ENCODE results near the gene DBF4B.
"Not testable (repeated sequence)": the region's sequence is repeated elsewhere in the genome, so short reads cannot be mapped to it uniquely, and the experiment has no call there.

DBF4B gene

DNA sequence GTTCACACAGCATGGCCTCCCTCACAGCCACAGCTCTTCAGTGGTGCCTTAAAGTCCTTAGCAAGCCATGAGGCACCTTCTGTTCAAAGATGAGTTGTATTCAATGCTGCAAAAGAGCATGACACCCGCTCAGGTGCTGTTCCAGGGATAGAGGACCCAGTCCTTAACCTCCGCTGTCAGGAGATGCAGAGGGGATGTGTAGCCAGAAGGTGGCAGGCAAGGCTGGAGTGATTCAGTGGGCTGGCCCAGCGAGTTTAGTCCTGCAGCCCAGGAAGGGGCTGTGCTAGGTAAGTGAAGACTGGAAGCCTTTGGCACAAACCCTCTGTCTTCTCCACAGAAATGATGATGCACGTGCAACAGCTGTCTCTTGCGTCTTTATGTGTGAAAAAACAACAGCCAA is 25.3 kb downstream of the DBF4B start:
- no peak for DNase-seq

DNA sequence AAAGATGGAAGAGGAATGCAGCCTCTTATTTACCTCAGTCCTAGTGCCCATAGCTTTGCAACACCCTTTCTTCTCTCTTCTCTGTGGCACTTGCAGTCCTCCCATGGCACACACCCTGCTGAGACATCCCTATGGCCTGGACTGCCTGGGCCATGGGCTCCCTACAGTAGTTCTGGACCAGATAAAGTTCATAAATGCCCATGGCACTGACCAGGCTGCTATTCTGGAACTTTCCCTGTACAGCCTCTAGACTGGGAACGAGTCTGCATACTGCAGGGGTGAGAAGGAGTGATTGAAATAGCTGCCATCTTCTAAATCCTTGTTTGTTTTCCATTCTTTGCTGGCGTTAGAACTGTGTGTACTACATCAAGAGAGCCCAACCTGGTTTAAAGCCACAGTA is 25.8 kb downstream of the DBF4B start:
- DNase-seq, result no peak

DNA sequence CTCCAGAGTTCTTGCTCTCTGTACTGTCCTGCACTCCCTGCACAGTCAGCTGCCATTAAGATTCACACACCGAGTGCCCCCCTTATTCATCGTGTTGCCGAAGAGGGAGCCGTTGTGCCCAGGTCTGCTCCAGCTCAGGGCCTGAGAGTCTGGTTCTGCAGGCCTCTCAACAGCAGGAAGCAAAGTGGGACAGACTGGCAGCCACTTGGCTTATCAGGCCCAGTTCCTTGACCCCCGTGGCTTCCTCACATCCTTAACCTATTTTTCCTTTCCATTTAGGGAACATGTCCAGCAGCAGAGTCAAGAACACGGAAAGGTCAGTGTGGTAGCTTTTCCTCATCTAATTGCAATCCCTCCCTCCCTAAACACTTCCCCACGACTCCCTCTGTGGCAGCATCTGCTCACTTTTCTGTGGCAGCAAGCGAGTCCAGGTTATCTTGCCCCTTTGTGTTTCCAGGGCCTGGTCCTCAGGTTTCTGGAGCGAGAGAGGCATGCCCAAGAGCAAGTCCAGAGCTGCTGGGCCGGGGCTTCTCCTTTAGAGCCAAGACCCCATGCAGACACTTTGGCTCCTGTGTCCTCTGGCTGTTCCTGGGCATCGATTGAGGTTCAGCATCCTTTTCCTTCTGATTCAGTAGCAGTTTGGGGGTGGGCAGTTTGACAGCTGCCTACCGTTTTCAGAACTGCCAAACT is 28.2 kb downstream of the DBF4B start:
- no peak for DNase-seq

DNA sequence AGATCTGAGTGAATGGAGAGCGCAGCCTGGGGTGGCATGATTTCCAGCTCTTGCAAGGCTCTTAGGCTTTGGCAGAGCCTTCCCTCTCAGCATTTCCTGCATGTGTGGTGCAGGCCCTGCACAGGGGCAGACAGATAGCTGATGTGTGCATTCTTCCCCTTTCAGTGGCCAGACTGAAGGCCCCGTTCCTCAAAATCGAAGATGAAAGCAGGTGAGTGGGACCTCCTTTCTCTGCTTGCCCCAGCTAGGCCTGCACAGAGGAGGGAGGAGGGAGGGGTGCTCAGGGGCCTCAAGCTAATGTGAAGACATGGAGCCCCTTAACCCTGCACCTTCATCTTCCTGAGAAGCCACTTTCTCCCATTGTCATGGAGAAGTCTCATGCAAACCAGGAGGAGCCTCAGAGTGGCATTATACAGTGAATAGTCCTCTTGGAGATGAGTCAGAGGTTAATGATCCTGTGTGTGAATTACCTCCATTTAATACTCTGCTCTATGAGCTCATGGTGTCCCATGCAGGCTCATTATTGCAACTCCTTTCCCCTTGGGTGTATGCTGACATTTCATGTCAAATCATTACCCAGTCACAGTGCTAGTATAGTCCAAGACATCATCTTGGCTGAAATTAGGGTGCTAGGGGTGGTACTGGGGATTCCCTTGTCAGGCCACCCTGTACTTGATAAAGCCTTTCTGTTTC is 29.9 kb downstream of the DBF4B start:
- DNase-seq, result no peak

DNA sequence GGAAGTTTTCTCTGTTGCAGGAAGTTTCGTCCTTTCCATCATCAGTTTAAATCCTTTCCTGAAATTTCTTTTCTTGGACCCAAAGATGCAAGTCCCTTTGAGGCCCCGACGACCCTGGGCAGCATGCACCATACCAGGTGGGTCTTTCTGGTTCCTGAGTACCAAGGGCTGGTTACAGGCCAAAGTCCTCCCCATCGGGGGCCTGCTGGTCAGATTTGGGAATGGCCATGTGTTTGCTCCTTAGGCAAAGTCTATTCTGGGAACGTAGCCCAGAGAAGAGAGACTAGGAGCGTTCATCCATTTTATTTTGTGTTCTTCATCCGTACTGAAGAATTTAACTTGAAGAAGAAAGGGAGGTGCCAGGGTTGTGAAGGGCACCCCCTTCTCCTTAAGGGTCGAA is 32.9 kb downstream of the DBF4B start:
- no peak for DNase-seq

DNA sequence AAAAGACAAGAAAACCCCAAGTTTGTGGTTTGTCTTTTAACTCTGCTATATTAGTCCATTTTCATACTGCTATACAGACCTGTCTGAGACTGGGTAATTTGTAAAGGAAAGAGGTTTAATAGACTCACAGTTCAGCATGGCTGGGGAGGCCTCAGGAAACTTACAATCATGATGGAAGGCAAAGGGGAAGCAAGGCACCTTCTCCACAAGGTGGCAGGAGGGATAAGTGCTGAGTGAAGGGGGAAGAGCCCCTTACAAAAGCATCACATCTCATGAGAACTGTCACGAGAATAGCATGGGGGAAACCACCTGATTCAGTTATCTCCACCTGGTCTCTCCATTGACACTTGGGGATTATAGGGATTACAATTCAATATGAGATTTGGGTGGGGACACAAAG is 36.8 kb downstream of the DBF4B start:
- DNase-seq, result no peak

DNA sequence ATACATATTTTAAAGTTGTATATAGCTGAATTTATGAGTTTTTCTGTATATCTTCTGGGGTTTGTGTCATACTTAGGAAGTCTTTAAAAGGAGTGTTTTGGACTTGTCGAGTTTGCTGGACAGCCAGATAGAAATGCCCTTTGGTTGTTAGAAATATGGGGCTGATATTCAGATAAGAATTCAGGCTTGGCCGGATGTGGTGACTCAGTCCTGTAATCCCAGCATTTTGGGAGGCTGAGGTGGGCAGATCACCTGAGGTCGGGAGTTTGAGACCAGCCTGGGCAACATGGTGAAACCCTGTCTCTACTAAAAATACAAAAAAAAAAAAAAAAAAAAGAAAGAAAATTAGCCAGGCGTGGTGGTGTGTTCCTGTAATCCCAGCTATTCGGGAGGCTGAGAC is 37.3 kb downstream of the DBF4B start:
- DNase-seq, result not testable (repeated sequence)

DNA sequence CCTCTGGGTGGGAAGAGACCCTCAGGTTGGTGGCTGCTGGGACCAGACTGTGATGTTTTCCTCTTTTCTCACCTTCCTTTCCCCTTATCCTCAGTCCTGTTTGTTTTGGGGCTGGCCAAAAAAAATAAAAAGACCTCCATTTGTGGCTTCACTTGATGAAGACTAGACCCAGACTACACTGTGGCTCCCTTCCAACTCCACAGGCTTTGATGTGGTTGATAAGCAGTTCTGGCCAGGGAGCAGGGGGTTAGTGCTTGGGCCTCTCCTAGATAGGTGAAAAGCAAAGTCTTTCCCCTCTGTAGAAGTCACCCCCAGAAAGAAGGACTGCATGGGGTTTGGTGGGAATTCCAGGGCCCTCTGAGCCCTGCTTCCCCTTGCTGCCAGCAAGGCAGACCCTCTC is 39.1 kb downstream of the DBF4B start:
- no peak for DNase-seq

DNA sequence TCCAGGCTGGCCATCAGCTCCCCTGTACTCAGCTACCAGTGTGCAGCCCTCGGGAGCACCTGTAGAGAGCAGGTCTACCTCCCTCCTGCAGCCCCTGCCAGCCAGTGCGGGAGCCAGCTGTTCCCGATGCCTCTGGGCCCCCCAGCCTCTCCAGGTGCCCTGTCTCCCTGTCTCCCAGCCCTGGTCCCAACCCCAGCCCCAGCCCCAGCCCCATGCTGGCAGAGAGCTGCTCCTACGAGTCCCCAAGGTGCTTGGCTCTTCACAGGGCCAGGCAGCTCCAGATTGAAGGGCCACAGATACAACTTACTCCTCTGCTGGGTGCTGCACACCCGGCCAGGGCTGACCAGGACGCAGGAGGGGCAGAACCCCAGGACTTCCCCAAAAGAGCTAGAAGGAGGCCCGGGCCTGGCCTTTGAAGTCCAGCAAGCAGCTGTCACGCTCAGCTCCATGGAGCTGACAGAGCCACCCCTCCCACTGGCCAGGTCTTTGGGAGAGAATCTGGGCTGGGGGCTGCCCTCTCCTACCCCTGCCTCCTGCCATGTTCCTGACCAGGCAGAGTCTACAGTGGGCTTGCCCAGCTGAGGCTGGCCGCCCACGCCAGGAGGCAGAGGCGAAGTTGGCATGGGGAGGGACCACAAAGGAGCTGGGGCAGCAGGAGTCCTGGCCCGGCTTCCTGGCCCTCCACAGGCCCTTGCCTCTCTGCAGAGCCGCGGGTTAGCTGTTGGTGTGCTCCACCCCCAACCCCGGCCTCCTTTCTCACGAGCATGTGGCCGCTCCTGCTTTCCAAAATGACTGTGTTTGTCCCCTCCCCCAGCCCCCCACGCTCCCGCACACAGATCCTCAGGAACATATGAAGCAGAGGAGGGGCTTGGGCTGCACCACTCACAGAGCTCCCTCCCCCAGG is 40.9 kb downstream of the DBF4B start:
- no peak for DNase-seq

DNA sequence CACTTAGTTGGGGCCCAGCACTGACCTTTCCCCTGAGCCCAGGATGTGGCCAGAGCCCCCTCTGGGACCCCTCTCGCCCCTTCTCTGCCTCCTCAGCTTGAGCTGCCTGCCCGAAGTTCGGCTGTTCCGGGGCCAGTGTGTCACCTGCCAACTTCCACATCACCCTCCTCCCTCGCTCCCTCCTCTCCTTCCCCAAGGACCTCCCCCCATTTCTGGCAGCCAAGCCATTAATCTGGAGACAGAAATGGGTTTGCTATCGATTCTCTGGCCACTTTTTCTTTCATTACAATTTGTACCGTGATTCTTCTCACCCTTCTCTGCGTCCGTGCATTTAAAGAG is 41.5 kb downstream of the DBF4B start:
- no peak for DNase-seq

DNA sequence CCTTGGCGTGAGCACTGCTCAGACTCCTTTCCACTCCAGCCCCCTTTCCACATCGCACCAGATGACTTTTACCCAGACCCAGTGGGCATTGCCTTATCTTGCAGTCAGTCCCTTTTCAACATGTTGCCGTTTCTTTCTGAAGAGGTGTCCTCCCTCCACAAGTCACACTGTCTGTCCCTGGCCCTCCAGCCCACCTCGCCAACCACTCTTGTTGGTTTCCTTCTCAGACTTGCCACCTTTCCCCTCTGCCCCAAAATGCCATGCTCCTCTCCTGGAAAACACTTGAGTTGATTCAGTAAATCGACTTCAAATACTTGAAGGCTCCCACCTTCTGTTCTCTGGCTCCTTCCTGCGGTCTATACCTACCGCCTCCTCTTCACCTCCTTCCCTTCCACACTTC is 42.9 kb downstream of the DBF4B start:
- DNase-seq, result no peak

DNA sequence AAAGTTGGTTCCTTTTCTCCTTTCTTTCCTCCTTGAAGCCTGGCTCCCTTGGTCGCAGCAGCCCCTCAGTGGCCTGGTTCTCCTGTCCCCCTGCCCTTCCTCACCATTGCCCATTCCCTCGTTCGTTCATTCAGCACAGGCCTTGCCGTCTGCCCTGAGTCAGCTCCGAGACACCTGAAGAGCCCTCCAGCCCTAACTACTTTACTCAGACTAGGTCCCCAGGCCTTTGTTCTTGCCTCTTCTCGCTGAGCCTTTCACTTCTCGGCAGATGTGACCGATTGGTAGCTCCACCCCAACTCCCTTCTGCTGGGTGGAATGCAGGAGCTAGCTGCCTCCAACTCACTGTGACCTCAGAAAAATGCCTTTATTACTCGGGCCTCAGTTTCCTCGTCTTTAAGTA is 43.3 kb downstream of the DBF4B start:
- no peak for DNase-seq

DNA sequence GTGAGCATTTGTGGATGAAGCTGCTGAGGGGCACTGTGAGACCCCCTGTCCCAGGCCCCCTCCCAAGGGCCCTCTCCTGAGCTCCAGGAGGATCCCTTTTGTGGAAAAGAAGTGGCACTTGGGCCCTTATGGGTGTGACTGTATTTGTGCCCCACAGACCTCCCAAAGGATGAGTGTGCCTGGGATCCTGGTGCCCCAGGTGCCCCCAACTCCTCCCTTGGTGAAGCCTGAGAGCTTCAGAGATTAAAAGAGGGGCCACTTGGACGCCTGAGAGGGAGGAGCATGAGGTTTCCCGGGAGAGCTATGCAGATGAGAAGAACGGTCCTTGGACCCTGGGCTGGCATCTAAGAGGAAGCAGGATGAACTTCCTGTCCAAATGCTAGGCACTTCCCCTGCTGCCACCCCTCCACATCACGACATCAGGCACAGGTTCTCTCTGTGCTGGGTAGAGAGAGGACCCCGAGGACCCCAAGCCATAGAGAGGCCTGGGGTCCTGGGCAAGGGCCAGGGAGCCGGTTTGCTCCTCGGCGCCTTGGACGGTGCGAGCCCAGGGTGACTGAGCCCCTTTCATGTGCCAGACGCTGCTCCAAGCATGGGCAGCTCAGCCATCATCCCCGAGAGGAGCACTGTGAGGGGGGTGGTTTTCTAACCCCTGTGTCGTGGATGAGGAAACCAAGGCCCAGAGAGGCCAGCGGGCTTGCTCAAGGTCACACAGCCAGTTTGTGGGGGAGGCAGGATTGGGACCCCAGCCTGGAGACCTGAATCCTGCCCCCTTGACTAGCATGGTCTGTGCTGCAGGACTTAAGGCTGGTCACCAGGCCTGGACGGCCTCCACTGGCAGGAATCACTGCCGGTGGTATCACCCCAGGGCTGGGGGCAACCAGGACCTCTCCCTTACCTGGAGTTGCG is 44.7 kb downstream of the DBF4B start:
- no peak for DNase-seq

DNA sequence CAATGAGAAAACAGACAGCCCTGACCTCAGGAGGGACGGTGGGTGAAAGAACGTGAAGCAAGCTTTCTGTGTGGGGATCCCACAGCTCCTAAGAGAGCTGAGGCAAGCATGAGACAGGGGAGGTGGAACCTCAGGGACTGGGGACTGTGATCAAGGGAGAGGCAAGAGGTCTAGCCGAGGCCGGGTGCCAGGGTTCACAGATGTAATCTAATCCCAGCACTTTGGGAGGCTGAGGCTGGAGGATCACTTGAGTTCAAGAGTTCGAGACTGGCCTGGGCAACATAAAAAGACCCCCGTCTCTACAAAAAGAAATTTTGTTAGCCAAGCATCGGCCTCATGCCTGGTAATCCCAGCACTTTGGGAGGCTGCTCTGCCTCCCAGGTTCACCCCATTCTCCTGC is 45.8 kb downstream of the DBF4B start:
- DNase-seq, result no peak

DNA sequence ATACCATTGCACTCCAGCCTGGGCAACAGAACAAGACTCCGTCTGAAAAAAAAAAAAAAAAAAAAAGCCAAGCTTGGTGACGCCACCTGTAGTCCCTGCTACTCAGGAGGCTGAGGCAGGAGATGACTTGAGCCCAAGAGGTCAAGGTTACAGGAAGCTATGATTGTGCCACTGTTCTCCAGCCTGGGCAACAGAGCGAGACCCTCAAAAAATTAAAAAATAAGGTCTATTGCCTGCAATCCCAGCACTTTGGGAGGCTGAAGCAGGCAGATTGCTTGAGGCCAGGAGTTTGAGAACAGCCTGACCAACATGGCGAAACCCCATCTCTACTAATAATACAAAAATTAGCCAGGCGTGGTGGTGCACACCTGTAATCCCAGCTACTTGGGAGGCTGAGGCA is 46.7 kb downstream of the DBF4B start:
- not testable (repeated sequence) for DNase-seq

DNA sequence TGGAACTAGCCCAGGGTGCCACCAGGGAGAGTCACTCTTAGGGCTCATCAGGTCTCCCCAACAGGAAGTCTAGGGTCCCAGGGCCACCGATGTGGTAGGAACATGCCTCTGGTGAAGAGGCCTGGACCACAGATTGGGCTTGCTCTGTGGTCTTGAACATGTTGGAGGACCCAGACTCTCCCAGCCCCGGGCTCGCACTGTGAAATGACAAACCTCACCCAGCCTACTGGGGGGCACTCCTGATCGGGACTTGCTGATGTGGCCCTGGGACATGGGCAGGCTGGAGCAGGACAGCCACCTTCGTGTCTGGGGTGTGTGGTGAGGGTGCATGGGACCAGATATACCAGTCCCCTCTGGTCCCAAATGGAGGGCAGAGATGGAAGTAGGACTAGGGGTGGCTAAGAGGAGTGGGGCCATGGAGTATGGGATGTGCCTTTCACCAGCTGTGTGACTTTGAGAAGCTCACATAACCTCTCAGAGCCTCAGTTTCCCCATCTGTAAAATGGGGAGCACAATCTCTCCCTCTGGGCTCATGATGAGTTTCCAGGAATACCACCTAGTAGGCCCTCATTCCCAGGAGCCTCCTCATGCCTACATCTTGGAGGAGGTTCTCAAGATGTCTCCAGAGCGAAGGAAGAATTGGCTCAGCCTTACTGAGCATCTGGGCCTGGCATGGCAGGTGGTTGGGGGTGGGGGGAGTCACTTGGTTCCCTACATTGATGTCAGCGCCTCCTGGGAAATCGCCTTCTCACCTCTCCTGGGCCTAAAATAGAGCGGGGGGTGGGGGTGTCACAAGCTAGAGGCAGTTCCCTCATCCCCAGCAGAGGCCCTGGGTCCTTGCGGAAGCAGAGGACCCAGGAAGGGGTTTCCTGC is 48.8 kb downstream of the DBF4B start:
- no peak for DNase-seq

DNA sequence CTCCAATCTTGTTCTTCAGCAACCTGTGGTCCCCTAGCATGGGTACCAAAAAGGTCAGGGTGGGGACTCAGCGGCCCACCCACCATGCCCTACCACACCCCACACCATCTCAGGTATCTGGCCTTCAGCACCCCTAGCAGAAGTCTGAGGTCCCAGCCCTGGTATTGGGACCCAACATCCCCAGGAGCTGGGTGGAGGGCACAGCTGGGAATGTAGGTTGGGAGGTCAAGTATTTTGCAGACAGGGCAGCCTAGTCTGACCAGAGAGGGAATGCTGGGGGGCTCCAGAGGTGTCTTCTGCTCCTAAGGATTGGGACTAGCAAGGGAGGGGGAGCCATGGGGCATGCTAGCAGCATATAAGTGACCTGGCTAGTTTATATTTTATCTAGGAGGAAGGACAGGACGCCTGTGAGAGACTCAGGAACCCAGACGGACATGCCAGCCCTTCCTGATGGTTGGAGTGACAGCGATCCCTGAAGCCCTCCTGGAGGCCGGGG is 49.5 kb downstream of the DBF4B start:
- no peak for DNase-seq

DNA sequence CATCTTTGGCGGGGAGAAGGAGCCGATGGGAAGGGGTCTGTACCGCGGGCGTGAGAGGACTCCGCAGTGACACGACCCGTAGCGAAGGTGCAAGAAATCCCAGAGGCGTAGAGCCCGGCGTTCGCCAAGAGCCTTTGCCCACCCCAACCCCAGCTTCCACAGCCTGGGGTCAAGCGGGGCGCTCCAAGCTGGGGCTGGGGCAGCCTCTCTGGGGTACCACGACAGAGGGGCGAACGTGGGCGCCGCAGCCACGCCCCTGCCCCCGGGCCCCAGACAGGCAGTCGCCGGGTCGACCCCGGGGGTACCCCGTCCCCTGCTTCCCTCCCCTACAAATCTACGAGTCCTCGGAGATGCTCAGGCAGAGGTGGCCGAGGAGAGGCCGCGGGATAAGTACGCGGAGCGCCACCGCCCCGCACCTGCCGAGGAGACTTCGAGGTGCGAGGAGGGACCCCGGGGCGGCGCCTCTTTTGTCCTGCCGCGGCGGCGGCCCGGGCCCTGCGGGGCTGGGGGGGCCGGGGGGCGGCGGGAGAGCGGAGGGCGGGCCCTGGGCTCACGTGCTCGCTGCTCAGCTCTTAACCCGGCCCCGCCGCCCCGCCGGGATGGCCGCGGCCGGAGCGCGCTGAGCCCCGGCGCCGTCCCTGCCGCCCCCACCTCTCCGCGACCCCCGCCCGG is 50.1 kb downstream of the DBF4B start, which contains the start of gene ADAM11:
TSS of gene ADAM11 (plus strand) at position 575 of the 672 bp plus-strand sequence. CDS start 212 bp downstream, outside the sequence.
- DNase-seq, result no peak

DNA sequence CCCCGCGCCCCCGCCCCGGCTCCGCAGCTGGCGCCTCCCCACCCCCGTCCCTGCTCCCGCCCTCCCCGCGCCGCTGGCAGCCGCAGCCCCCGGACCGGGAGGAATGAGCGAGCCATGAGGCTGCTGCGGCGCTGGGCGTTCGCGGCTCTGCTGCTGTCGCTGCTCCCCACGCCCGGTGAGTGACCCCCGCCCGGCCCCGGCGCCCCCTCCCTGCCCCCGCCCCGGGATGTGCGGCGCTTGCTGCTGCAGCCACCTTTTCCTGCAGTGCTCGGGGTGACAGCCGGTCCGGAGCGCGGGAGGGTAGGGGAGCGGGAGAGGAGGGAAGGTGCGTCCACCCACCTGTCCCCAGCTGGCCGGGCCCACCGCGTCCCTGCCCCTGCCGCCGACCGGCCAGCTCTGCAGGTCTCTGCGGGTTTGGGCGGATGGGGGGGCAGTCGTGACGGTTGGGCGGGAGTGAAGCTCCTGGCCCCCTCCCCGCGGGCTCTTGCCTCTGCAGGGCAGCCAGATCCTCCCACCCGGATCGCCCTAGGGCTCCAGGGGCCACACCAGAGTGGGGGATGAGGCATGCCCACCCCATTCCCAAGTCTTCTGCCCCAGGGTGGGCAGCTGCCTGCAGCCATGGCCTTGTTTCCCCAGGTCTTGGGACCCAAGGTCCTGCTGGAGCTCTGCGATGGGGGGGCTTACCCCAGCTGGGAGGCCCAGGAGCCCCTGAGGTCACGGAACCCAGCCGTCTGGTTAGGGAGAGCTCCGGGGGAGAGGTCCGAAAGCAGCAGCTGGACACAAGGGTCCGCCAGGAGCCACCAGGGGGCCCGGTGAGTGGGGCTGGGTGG is 50.8 kb downstream of the DBF4B start:
- no peak for DNase-seq

DNA sequence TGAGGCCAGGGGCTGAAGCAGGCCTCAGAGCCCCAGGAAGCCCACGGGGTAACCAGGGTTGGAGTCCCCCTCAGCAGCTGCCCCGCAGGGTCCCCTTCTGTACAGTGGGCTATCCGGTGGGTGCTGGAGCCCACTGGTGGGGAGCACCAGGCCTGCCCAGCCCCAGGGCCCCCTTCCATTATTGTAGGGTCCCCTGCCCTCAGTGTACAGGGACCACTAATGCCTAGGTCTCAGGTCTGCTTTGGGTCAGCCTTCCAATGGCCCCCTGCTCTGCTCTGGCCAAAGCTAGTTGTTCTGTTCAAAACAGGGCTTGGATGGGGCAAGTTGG is 51.4 kb downstream of the DBF4B start:
- DNase-seq, result no peak

All from stimulated activated CD4-positive, alpha-beta T cell treated with anti-CD3 and anti-CD28 coated beads, Interleukin-12 subunit alpha, Interleukin-12 subunit beta, amount 100 ng/mL, for 4 hours (primary cell).